Esophagus squamous epithelium (tissue), 5 donors: ENCODE data around the gene KCNC3. TPM values are rescaled to one million over a fixed set of nuclear protein-coding genes. Genes with fewer than 3 reads are reported as not detected.

Experiments used
- DNase-seq: peaks from one replicate; lab custom pipeline; 2025; lab: John Stamatoyannopoulos, UW
- H3K27ac ChIP-seq, 4 donors: fragments of 200-600 bp; sonication (generic); one replicate each; pipeline ENCODE4 v1.5.1; 2016 to 2019; ENCODE audit warnings: mild to moderate bottlenecking in 1 of 4
- H3K27me3 ChIP-seq, 4 donors: fragments of 200-600 bp; sonication (generic); 1 replicate in 3 of 4; 2 replicates in 1 of 4; pipeline versions ENCODE4 v1.5.1 to v1.6.0; 2017 to 2021; ENCODE audit warnings: antibody characterized with exemption in 1 of 4
- H3K36me3 ChIP-seq, 3 donors: fragments of 200-600 bp; sonication (generic); one replicate each; pipeline ENCODE4 v1.5.1; 2016 to 2019
- H3K4me1 ChIP-seq, 3 donors: fragments of 200-600 bp; sonication (generic); one replicate each; pipeline ENCODE4 v1.5.1; 2017 to 2019
- H3K4me3 ChIP-seq, 4 donors: fragments of 200-600 bp; sonication (generic); 1 replicate in 3 of 4; 2 replicates in 1 of 4; pipeline ENCODE4 v1.5.1; 2016 to 2019; ENCODE audit warnings: mild to moderate bottlenecking in 2 of 4, moderate library complexity in 1 of 4
- H3K9me3 ChIP-seq, 3 donors: fragments of 200-600 bp; sonication (generic); one replicate each; pipeline ENCODE4 v1.5.1; 2016 to 2019
- POLR2A ChIP-seq, 4 donors: fragments of 450-650 bp; IDR thresholded peaks; one replicate each; pipeline ENCODE4 v1.6.1; 2017; ENCODE audit warnings: antibody characterized with exemption in 4 of 4, mild to moderate bottlenecking in 4 of 4, moderate library complexity in 3 of 4
- WGBS, 2 donors: methylation state at CpG; one replicate each; pipeline ENCODE4 v1.1.5; 2018; 5-methylcytosine and 5-hydroxymethylcytosine counted together
- intact Hi-C: fragments of 100-400 bp; cut with DNase I; formaldehyde crosslinking; loops from one replicate; pipeline ENCODE4 v1.15.0; 2022
- total RNA-seq, 4 donors: library from RNA; depleted of rRNA; stranded (reverse); fragments of >200 nt; gene quantifications; one replicate each; pipeline ENCODE4 v1.1.0, GENCODE V29; 2016
- TF ChIP-seq, protein P1 (sequence below), 6 experiments: fragments of 450-650 bp in 4 of 6; fragments of 200-600 bp in 2 of 6; sonication (generic) in 2 of 6; IDR thresholded peaks; one replicate each; pipeline ENCODE4 v1.5.1; 2016 to 2019; ENCODE audit warnings: antibody characterized with exemption in 6 of 6, mild to moderate bottlenecking in 4 of 6, moderate library complexity in 4 of 6
- donor health status: DM: yes; HTN: yes; CAD: no.

The KCNC3 gene
- total RNA-seq, 4 donors from 2014 or later: 0.48 to 0.87 (median 0.57) TPM; not detected in 1

DNA sequence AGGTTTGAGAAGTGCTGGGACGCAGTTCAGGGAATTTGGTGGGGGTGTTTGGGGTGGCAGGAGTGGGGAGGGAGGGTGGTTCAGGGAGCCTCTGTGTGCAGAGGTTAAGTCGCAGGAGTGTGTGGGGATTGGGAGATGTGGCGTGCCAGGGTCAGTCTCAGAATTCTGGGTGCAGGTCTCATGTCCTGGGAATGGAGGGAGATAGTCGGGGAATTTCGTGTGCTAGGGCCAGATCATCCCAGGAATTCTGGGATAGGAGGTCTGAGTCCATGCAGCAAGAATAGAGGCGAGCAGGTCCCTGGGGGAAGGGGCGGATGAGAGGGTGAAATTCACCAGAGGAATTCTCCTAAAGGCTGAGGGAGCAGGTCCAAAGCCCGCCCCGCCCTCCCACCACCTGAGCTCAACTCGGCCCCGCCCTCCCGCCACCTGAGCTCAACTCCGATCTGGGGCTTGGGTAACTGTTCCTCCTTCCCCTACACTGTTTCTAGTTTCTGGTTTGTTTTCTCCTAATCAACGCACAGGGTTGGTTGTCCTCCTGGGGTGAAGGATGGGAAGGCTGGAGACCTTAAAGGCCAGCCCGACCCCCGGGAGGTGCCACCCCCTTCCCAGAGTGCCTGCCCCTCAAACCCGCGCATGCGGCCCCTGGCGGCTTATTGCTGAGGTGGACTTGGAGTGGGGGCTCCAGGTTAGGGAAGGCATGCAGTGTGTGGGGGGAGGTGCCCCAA, 15.2 kb downstream of the KCNC3 start:
- 3 to 5% methylated on average over 5 to 12 of the region's 20 CpGs for WGBS, 2 donors
- Histone ChIP-seq H3K4me1 (peaks cover 0 to 28% (median 3%) of the 10 kb centered on the region in 3 donors), H3K9me3 (no peaks in the 10 kb centered on the region), H3K4me3 (no peak overlapping the region), H3K27ac (no peak overlapping the region), H3K27me3 (peaks cover 13 to 98% (median 22%) of the 10 kb centered on the region in 4 donors), H3K36me3 (peaks cover 0 to 6% (median 0%) of the 10 kb centered on the region in 3 donors)
- TF ChIP-seq, protein P1, sequence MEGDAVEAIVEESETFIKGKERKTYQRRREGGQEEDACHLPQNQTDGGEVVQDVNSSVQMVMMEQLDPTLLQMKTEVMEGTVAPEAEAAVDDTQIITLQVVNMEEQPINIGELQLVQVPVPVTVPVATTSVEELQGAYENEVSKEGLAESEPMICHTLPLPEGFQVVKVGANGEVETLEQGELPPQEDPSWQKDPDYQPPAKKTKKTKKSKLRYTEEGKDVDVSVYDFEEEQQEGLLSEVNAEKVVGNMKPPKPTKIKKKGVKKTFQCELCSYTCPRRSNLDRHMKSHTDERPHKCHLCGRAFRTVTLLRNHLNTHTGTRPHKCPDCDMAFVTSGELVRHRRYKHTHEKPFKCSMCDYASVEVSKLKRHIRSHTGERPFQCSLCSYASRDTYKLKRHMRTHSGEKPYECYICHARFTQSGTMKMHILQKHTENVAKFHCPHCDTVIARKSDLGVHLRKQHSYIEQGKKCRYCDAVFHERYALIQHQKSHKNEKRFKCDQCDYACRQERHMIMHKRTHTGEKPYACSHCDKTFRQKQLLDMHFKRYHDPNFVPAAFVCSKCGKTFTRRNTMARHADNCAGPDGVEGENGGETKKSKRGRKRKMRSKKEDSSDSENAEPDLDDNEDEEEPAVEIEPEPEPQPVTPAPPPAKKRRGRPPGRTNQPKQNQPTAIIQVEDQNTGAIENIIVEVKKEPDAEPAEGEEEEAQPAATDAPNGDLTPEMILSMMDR (IDR thresholded peaks at IDR 0.05): no peak
- no peak for TF ChIP-seq POLR2A (IDR thresholded peaks at IDR 0.05)
- intact Hi-C loops: no loop called here
- DNase-seq: no peak

DNA sequence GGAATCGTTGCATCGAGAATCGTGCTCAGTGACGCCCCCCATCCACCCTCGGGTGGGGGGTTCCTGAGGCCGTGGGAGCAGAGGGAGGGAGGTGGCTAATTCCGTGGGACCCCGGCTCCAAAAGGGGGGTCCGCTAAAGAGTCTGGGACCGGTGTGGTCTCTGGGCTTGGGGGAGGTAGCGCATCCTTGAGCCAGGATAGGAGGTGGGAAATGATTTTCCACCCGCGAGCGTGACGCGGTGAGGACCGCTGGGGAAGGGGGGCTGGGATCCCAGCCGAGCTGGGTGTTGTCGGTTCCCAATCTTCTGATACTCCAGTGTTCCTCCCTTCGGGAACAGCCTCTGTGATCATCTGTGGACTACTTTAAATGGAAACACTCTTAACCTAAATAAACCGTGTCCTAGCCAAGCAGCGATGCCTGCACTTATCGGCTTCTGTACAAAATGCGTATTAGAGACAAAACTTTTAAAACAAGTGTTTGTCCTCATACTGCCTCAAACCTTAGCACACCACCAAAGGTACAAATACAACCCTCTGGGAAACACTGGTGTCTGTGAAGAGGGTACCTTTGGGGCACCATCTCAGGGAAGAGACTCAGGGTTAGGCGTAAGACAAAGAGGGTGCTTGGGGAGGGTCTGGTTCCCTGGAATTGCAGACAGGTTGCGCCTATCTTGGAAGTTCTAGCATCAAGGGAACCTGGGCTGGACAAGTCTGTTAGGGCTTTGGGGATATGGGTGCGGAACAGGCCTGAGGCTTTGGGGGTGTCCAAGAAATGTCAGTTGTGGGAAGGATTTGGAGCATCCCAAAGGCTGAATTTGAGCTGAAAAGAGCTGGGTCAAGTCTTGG, 16.0 kb downstream of the KCNC3 start:
- H3K4me3 ChIP-seq: no peak overlapping the region
- H3K27me3 ChIP-seq: peaks cover 13 to 95% (median 22%) of the 10 kb centered on the region in 4 donors
- no peak for DNase-seq
- no peak overlapping the region for H3K27ac ChIP-seq
- peaks cover 0 to 13% (median 0%) of the 10 kb centered on the region in 3 donors for H3K36me3 ChIP-seq
- WGBS, 2 donors: 6 to 8% methylated on average over 12 to 27 of the region's 27 CpGs
- no peaks in the 10 kb centered on the region for H3K9me3 ChIP-seq
- intact Hi-C loops: no loop called here
- TF ChIP-seq, protein P1 (IDR thresholded peaks at IDR 0.05): no peak
- no peak for TF ChIP-seq POLR2A (IDR thresholded peaks at IDR 0.05)
- peaks cover 0 to 28% (median 3%) of the 10 kb centered on the region in 3 donors for H3K4me1 ChIP-seq

DNA sequence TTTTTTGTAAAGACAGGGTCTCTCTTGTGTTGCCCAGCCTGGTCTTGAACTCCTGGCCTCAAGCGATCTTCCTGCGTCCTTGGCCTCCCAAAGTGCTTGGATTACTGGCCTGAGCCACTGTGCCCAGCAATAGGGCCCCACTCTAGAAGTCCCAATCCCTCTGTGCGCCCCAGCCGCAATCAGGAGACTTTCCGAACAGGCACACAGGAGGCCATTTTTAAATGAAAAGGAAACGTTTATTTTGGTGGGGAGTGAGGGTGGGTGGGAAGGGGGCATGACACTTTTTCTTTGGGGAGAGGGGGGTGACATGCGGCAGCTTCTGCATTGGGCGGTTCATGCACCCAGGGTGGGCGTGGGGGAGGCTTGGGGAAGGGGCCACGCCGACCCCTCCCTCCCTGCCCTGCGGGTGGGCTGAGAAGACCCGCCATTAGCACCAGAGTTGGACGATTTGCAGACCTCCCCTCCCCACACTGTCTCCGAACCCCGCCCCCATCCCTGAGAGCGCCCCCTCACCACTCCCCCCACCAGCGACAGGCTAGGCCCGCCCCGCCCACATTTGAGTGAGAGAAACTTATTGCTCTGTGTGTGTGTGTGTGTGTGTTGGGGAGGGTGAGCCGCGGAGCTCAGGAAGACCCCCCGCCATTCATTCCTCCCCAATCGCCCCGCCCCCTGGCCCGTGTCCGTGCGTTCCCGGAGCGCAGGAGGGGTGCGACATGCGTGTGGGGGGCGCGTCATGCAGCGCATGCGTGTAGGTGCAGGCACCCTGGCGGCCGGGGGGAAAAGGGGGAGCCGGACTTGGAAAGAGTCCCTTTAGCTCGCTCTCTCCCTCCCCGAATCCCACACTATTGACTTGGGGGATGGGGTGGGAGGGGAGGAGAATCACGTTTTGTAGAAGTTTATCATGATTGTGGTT, 17.2 kb downstream of the KCNC3 start:
- DNase-seq: no peak
- H3K4me3 ChIP-seq: no peak overlapping the region
- TF ChIP-seq POLR2A (IDR thresholded peaks at IDR 0.05): no peak
- TF ChIP-seq, protein P1 (IDR thresholded peaks at IDR 0.05): no peak
- H3K4me1 ChIP-seq: peaks cover 0 to 28% (median 3%) of the 10 kb centered on the region in 3 donors
- 3 to 16% methylated on average over 9 to 14 of the region's 42 CpGs for WGBS, 2 donors
- H3K27me3 ChIP-seq: peaks cover 13 to 88% (median 22%) of the 10 kb centered on the region in 4 donors
- H3K36me3 ChIP-seq: peaks cover 0 to 25% (median 0%) of the 10 kb centered on the region in 3 donors
- intact Hi-C loops: no loop called here
- H3K27ac ChIP-seq: no peak overlapping the region
- no peaks in the 10 kb centered on the region for H3K9me3 ChIP-seq

DNA sequence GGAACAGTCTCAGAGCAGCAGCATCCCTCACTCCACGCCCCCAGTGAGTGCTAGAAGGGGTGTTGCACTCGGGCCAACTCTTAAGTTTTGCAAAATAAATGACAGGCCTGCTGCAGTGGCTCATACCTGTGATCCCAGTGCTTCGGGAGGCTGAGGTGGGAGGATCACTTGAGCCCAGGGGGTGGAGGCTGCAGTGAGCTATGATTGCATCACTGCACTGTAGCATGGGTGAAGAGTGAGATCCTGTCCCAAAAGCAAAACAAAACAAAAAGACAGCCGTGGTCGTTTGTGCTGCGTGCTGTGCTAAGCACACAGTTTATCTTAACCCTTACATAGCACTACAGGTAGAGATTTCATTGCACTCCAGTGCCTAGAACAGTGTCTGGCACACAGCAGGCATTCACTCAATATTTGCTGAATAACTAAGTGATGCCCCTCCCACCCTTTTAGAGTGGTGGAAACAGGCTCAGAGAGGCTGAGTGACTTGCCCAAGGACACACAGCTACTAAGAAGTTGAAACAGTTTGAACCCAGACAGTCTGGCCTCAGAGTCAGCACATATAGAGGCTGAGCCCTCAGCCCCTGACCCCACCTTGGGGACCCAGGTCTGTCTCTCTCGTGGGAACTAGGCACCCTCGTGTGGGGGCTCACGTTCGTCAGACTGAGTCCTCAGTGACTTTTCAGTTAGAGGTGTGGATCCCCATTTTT, 18.3 kb downstream of the KCNC3 start:
- peaks cover 0 to 25% (median 3%) of the 10 kb centered on the region in 3 donors for H3K4me1 ChIP-seq
- intact Hi-C loops: no loop called here
- peaks cover 0 to 28% (median 0%) of the 10 kb centered on the region in 3 donors for H3K36me3 ChIP-seq
- H3K9me3 ChIP-seq: no peaks in the 10 kb centered on the region
- peaks cover 13 to 80% (median 21%) of the 10 kb centered on the region in 4 donors for H3K27me3 ChIP-seq
- H3K4me3 ChIP-seq: no peak overlapping the region
- 0 to 31% methylated on average over 3 to 8 of the region's 10 CpGs for WGBS, 2 donors
- TF ChIP-seq, protein P1 (IDR thresholded peaks at IDR 0.05): no peak
- TF ChIP-seq POLR2A (IDR thresholded peaks at IDR 0.05): no peak
- no peak for DNase-seq
- H3K27ac ChIP-seq: no peak overlapping the region
